Endothelial cell of umbilical vein (primary cell): ENCODE results near the gene SHCBP1L.

Experiments used
- CTCF ChIP-seq, 2 donors: IDR thresholded peaks; 1 replicate in 1 of 2; 2 replicates in 1 of 2; pipeline ENCODE4 v1.5.1; 2011; ENCODE audit warnings: low read length in 2 of 2, mild to moderate bottlenecking in 2 of 2, moderate library complexity in 2 of 2, control low read depth in 1 of 2, inconsistent platforms in 1 of 2, low read depth in 1 of 2; ENCODE audit not compliant: insufficient read depth in 1 of 2; ENCODE audit errors: extremely low read depth in 1 of 2
- EZH2 ChIP-seq: IDR thresholded peaks from 2 replicates; pipeline ENCODE4 v1.6.1; 2012; ENCODE audit warnings: borderline replicate concordance, low read depth, mild to moderate bottlenecking, moderate library complexity, low read length, inconsistent platforms; ENCODE audit not compliant: severe bottlenecking
- JUN ChIP-seq: IDR thresholded peaks from 2 replicates; pipeline ENCODE4 v1.6.1; 2011; ENCODE audit warnings: borderline replicate concordance, low read depth; ENCODE audit not compliant: insufficient read length, insufficient read depth
- POLR2A ChIP-seq: IDR thresholded peaks from 2 replicates; pipeline ENCODE4 v1.6.1; 2012; ENCODE audit warnings: low read depth, mild to moderate bottlenecking, control low read depth, low read length

GRCh38 chr1:182888736-182889531 lies 64.0 kb downstream of the SHCBP1L start:
- TF ChIP-seq POLR2A (no peak), CTCF (IDR thresholded peaks at IDR 0.05; ENCODE audit: extremely low read depth in 1 of 2, insufficient read depth in 1 of 2, low read depth in 1 of 2, low read length in 2 of 2) (no peak), EZH2 (no peak), JUN (no peak)
